ENCODE results near the gene HEATR5A.
"Not testable (repeated sequence)": the region's sequence is repeated elsewhere in the genome, so short reads cannot be mapped to it uniquely, and the experiment has no call there.

Gene HEATR5A

DNA sequence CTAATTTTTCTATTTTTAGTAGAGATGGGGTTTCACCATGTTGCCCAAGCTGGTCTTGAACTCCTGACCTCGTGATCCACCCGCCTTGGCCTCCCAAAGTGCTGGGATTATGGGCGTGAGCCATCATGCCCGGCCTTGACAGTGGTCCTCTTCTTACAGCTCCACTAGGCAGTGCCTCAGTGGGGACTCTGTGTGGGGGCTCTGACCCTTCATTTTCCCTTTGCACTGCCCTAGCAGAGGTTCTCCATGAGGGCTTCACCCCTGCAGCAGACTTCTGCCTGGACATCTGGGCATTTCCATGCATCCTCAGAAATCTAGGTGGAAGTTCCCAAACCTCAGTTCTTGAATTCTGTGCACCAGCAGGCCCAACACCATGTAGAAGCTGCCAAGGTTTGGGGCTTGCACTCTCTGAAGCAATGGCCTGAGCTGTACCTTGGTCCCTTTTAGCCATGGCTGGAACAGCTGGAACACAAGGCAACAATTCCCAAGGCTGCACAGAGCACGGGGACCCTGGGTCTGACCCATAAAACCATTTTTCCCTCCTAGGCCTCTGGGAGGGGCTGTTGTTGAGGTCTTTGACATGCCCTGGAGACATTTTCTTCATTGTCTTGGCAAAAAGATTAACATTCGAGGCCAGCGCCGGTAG lies 90.4 kb downstream of the HEATR5A start:
- not testable (repeated sequence) for DNase-seq (ENCODE audit: low read depth in 2 of 2)

DNA sequence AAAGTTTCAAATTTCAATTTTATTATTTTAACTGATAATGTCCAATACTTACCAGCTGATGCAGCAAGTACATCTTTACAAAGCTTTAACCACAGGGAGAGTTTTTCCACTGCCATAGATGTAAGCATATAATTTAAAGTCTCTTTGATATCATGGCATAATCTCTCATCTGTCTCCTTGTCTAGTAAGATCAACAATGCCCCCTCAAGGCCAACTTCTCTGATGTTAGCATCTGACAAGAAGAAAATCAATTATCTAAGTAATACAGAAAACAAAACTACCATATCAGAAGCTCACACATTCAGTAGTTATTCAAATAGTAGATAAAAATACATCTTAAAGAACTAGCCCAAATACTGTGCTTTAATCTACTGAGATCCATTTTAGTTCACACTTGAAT lies 94.2 kb downstream of the HEATR5A start:
- DNase-seq (ENCODE audit: low read depth in 2 of 2), result no peak

DNA sequence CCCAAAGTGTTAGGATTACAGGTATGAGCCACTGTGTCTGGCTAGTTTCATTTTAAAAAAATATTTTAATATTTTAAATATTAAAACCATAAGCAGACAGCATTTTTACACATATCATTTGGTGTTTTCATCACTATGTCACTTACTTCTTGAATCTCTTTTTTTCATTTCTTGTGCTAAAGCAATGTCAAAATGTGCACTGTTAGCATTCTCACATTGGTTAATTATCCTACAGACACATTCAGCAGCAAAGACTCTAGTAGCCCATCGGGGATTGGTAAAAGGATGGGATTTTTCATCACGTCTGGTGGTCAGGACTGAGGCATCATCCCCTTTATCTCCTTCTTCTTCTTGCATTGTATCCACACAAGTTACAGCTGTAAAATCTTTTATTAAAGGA lies 96.9 kb downstream of the HEATR5A start:
- DNase-seq (ENCODE audit: low read depth in 2 of 2), result no peak

DNA sequence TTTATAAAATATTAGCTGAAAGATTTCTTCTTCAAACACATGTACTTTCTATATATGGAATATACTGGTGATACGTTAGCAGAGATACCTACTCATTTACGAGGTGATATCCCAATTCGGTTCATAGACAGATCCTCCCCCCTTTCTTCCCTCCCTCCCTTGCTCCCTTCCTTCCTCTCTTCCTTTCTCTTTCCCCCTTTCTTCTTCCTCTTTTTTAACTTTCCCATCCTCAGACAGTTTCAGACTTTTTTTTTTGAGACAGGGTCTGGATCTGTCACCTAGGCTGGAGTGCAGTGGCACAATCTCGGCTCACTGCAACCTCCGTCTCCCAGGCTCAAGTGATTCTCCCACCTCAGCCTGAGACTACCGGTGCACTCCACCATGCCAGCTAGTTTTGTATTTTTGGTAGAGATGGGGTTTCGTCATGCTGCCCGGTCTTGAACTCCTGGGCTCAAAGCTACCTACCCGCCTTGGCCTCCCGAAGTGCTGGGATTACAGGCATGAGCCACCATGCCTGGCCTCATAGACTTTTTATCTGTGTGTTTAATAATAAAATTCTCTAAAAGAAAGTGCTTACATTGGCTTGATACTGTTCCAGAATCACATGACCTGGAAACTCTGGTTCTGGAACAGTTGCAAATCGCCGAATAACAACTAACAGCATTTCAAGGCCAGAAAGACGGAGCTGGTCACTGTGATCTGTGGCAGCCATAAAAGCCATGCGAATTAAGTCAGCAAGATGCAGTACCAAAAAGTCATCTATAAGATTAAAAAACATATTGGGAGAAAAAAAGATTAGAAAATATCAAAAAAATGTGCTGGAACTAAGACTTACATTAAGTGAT lies 99.2 kb downstream of the HEATR5A start:
- DNase-seq (ENCODE audit: low read depth in 2 of 2), result no peak

DNA sequence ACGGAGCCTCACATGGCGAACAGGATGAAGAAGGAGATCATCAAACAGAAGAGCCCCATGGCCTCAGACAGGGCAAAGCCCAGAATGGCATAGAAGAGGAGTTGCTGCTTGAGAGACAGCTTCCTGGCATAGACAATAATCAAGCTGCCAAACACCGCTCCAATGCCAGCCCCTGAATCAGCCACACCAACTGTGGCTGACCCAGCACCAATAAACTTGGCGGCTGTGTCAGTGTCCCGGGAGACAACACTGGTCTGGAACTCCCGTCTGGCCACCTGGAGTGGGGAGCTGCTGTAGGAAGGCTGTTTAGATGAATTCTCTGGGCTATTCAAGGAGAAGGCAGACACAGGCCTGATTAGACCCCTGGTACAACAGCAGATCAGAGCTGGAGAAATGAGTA lies 100.1 kb downstream of the HEATR5A start:
- DNase-seq (ENCODE audit: low read depth in 2 of 2), result no peak

DNA sequence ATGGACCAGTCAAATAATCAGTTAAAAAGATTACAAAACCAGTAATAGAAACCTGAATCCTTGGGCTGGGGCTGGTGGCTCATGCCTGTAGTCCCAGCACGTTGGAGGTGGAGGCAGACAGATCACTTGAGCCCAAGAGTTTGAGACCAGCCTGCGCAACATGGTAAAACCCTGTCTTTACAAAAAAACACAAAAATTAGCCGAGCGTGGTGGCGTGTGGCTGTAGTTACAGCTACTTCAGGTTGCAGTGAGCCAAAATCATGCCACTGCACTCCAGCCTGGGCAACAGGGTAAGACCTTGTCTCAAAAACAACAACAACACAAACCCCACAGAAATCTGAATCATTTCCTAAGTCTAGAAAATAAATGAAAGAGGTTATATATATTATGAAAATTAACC lies 100.6 kb downstream of the HEATR5A start:
- no peak for DNase-seq (ENCODE audit: low read depth in 2 of 2)

DNA sequence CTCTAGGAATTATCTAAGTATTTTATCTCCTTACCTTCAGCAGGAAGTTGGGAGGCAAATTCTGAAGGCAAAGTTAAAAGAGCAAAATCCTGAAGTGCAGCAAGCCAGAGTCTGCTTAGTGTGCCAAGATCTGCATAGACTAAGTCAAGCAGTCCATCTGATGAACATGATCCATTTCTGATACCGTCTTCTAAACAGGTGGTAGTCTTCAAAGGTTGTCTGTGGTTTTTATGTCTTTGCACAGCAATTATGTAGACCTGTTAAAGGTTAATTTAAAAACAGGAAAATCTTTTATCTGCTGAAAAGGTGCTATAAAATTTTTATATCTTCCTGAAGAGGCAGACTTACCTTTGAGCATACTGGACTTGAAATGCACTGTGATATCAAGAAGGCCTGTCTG lies 107.4 kb downstream of the HEATR5A start:
- no peak for DNase-seq (ENCODE audit: low read depth in 2 of 2)

DNA sequence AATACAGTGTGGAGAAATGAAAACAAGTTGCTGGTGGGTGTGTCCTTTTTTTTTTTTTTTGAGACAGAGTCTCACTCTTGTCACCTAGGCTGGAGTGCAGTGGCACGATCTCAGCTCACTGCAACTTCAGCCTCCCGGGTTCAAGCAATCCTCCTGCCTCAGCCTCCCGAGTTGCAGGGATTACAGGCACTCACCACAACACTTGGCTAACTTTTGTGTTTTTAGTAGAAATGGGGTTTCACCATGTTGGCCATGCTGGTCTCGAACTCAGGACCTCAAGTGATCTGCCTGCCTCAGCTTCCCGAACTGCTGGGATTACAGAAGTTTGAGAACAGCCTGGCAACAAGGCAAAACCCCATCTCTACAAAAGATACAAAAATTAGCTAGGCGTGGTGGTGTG lies 108.0 kb downstream of the HEATR5A start:
- not testable (repeated sequence) for DNase-seq (ENCODE audit: low read depth in 2 of 2)

DNA sequence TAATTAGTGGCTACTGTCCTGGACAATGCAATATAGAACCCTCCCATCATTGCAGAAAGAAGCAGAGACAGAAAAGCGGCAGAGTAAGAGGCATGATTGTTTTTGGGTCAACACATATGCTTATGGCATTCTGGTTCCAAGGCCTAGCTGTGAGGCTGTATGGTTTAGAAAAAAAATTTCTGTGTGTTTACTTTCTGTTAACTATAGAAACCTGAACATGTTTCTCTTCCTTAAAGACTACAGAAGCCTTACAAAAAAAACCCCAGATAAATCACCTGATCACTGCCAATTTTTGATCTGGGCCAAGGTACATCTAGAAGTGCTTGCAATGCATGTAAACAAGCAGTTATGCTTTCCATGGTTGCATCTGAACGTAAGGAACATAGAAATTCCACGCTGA lies 112.7 kb downstream of the HEATR5A start:
- DNase-seq (ENCODE audit: low read depth in 2 of 2), result no peak

DNA sequence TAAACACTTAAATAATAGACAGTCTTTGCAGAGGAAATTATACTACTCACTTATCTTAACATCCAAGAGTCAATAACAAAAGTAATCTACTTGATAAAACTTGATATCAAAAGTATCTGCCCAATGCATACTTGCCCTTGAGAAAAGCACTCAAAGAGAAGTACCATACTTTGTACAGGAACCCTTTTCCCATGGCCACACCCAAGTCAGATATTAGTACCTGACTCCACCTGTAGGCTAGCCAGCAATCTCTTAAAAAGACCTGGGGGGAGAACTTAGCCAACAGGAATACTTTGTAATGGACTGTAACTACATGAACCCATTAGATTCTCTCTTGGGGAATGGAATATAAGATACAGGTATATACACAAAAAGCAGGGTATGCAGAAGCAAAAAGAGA lies 113.2 kb downstream of the HEATR5A start:
- DNase-seq (ENCODE audit: low read depth in 2 of 2), result no peak

DNA sequence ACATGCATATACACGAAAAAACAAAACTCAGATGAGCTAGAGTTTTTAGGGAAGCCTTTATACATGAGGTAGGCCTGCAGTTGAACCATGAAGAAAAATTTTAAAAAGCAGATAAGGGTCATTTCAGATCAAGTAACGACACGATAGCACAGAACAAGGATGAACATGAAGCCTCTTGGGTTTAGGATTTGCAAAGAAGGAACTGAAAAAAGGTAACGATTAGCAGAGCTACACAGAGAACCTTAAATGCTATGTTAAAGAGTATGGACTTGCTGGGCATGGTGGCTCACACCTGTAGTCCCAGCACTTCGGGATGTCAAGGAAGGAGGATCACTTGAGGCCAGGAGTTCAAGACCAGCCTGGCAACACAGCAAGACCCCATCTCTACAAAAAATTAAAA lies 116.7 kb downstream of the HEATR5A start:
- no peak for DNase-seq (ENCODE audit: low read depth in 2 of 2)

DNA sequence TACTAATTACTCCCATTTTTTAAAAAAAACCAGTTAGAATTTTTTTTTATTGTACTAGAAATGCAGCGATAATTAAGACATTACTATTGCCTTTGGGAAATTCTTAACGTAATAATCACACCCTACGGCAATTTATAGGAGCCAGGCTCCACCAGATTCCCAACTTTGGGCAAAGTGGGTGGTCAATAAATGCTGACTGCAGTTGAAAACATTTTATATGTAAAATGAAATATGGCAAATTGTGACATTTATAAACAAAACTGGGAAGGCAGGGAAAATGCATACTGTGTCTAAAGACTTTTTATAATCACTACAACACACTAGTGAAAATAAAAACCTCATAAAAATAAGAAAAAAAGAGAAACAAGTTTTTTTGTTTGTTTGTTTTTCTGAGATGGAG lies 119.5 kb downstream of the HEATR5A start:
- no peak for DNase-seq (ENCODE audit: low read depth in 2 of 2)

DNA sequence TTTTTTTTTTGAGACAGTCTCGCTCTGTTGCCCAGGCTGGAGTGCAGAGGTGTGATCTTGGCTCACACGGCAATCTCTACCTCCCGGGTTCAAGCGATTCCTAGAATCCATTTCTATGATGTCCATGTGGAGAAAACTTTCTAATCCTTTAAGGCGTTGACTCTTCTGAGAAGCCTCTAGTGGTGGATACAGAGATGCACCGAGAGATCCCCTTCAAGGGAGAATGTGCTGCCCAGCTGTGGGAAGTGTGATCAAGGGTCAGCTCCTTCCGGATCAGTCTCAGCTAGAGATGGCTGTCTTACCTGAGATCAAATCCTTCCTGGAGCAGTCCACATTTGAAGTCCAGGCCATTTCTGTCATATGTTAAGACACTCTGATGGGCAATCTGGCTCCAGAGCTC lies 120.1 kb downstream of the HEATR5A start:
- no peak for DNase-seq (ENCODE audit: low read depth in 2 of 2)

DNA sequence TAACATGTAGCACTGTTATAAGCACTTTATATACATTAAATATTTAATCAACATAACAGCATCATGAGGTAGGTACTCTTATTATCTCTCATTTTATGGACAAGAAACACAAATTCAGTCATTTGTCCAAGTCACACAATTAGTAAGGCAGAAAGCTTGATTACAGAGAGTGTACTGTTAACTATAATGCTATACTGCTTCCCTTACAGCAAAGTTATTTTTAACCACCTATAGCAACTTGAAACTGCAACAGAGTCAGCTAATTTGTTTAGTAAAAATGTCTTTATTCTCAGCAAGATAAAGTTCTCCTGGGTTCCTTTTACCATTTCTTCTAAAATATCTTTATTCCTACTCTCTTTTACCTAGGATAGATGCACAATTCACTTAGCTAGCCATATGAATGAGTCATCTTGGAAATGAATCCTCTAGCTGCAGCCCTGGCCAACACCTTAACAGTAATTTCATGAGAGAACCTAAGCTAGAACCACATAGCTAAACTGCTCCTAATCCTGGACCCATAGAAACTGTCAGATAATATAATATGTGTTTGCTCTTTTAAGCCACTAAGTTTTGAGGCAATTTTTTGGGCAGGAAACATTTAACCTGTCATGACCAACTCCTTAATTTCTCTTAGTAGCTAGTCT lies 122.5 kb downstream of the HEATR5A start:
- DNase-seq (ENCODE audit: low read depth in 2 of 2), result no peak

DNA sequence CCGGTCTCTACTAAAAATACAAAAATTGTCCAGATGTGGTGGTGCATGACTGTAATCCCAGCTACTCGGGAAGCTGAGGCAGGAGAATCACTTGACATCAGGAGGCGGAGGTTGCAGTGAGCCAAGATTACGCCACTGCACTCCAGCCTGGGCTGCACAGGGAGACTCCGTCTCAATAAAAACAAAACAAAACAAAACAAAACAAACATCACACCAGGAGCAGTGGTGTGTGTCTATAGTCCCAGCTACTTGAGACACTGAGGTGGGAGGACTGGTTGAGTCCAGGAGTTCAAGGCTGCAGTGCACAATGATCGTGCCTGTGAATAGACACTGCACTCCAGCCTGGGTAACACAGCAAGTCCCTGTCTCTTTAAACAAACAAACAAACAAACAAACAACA lies 123.2 kb downstream of the HEATR5A start:
- no peak for DNase-seq (ENCODE audit: low read depth in 2 of 2)

DNA sequence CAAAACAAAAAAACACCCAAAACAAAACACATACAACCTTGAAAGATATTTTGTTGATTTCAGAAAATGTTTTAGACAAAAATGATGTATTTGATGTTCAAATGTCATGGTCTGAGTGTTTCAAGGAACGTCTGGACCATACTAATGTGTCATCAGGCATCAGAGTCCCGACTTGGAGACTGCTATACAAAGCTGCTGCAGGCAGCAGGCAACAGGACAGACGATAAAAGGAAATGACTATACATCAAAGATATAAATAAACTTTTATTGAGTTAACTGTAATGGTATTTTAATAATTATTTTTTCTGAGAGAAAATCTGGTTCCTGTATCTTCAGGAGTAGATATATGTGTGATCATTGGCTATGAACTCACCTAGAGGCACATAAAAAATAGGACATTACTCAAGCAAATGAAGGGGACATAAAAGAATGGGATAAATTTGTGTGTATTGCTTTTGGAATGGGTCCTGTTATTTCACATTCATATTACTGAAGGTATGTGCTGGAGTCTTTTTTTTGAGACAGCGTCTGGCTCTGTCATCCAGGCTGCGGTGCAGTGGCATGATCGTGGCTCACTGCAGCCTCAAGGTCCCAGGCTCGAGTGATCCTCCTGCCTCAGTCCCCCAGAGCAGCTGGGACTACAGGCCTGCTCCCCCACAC lies 125.5 kb downstream of the HEATR5A start:
- DNase-seq (ENCODE audit: low read depth in 2 of 2), result no peak

DNA sequence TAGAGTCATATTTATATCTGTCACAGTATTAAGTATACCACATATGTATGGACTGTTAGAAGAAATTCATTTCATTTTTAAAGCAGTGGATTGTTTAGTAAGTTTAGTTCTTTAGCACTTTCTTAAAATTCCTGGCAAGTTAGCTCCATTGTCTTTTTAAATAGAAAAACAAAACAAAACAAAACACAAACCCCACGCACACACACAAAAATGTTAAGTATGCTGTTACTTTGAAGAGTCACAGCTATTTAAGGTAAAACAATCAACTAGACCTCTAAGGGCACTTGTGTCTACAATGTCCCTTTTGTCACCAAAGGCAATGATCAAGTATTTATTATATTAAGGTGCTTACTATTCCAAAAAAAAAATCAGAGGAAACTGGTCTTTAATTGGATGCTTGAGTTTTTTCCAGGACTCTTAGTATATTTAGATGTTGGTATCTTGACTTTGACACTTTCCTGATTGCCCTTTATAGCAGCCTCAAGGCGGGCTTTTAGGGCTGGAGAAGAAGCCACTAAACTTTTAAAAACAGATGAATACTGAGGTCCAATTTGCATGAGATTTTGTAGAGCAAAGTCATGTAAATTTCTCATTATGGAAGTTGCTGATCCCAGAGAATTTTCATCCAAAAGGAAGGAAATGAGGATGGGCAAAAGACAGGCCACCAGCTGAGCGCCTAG lies 127.3 kb downstream of the HEATR5A start:
- no peak for DNase-seq (ENCODE audit: low read depth in 2 of 2)

DNA sequence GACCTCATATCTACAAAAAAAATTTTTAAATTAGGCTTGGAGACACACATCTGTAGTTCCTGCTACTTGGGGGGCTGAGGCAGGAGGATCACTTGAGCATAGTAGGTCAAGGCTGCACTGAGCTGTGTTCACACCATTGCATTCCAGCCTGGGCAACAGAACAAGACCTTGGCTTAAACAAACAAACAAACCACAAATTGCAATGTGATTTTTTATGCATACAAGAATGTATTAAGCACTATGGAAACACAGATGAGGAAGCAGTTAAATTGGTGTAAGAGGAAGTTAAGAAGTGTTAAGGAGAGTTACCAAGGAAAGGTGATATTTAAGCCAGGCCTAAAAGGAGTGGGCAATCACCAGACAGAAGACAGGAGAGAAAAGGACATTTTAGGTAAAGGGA lies 129.1 kb downstream of the HEATR5A start:
- no peak for DNase-seq (ENCODE audit: low read depth in 2 of 2)

DNA sequence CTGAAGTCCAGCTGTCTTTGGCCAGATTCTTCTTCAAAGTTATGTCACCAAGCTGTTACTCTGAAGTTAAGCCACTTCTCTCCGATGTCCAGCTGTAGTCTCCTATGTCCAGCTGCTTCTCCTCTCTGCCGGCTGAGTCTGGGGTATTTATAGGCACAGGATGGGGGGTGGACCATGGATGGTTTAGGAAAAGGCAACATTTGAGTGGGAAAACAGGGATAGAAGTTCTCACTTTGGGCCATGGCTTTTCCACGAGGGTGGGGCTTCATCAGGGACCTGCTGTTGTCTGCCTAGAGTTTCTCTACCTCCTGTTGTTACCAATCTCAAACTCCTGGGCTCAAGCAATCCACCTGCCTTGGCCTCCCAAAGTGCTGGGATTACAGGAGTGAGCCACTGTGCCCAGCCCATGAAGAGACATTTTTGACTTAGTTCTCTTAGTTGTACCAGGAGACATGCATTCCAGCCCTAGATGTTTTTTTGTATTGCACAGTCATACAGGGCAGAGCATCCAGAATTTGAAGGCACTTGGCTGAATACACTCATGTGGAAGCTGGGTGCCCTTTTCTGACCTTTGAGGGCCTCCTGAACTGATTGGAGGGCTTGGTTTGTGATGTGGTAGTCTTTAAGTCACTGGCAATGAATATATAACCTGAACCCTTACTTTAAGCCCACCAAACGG lies 132.9 kb downstream of the HEATR5A start:
- no peak for DNase-seq (ENCODE audit: low read depth in 2 of 2)

DNA sequence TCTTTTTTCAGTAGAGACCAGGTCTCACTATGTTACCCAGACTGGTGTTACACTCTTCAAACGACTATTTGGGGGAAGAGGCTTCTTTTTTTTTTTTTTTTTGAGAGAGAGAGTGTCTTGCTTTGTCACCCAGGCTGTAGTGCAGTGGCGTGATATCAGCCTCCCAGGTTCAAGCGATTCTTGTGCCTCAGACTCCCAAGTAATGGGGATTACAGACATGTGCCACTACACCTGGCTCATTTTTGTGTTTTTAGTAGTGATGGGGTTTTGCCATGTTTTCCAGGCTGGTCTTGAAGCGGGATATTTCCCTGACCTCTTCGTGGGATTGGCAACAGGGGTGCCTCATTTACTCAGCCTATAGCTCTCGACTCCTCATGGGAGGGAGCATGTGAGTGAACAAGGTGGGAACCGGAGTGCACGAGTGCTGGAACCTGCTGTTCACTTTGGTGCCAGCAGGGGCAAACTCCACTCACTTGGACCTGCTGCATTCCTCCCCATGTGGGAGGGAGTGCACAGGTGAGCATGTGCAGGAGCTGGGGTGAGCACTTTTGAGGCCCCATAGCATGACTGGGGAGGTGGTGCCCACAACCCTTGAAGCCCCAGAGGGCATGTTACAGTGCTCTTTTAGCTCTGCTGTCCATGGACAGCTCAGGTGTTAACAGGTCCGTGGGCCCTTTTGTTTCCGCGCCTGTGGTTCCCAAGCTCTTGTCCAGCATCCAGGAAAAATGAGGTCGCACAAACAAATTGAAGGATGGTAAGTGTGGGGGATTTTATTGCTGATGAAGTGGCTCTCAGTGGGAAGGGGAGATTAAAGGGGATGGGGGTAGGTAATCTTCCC lies 133.7 kb downstream of the HEATR5A start:
- no peak for DNase-seq (ENCODE audit: low read depth in 2 of 2)

Measured in stimulated activated CD8-positive, alpha-beta memory T cell treated with anti-CD3 and anti-CD28 coated beads, Interleukin-7, amount 100 ng/mL, for 4 hours (primary cell).